ENCODE results near the gene CLCN4.

- TF ChIP-seq, protein P1, sequence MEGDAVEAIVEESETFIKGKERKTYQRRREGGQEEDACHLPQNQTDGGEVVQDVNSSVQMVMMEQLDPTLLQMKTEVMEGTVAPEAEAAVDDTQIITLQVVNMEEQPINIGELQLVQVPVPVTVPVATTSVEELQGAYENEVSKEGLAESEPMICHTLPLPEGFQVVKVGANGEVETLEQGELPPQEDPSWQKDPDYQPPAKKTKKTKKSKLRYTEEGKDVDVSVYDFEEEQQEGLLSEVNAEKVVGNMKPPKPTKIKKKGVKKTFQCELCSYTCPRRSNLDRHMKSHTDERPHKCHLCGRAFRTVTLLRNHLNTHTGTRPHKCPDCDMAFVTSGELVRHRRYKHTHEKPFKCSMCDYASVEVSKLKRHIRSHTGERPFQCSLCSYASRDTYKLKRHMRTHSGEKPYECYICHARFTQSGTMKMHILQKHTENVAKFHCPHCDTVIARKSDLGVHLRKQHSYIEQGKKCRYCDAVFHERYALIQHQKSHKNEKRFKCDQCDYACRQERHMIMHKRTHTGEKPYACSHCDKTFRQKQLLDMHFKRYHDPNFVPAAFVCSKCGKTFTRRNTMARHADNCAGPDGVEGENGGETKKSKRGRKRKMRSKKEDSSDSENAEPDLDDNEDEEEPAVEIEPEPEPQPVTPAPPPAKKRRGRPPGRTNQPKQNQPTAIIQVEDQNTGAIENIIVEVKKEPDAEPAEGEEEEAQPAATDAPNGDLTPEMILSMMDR (IDR thresholded peaks at IDR 0.05; ENCODE audit: low read depth, low read length): no peak
- TF ChIP-seq POLR2A (IDR thresholded peaks at IDR 0.05; ENCODE audit: extremely low read depth, insufficient read length): no peak
- TF ChIP-seq MYC (IDR thresholded peaks at IDR 0.05; ENCODE audit: low read depth, low read length): no peak
- TF ChIP-seq MAX (IDR thresholded peaks at IDR 0.05; ENCODE audit: low read depth, low read length): no peak
Measured at GRCh38 chrX:10208953-10209352, 52.2 kb downstream of the CLCN4 start.
